ENCODE data around the gene HNMT.
"Not testable (repeated sequence)": the region's sequence is repeated elsewhere in the genome, so short reads cannot be mapped to it uniquely, and the experiment has no call there.

The HNMT gene

GRCh38 chr2:137977790-137978189 is 13.5 kb downstream of the HNMT start:
- DNase-seq, result no peak

DNA sequence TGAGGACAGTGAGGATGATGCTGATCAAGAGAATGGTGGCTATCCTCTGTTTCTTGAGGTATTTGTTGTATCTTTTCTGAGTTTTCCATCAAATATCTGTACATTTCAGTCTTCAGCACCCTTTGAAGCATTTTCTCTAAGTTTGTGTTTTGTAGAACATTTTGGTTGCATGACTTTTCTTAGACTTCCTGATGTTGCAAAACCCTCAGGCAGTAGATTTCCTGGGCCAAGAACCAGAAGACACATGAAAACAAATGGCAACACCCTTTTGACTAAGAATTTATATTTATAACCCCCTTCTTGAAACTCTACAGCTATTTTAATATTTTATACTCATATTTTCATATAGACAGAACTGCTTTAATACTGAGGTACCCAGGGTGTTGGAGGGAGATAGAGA is 16.2 kb downstream of the HNMT start:
- no peak for DNase-seq

DNA sequence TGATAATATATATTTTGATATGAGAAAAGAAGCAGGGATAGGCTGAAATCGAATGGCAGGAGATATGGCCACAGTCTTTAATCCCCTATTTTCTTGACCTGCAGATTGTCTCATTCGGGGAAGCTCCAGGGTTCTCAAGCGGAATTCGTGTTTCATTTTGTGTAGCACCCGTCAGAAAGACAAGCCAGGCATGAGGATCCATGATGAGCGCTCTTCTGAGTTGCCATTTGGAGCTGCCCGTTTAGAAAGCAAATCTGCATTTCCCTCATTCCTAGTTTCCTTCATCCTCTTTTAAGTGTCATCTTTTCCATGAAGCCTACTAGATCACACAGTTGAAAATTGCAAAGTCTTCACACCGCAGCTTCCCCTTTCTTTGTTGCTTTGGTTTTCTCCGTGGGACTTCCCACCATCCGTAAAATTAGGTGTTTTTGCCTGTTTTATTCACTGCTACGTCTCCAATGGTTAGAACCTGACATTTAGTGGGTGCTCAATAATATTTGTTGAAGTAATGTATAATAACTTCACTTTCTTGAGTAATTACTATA is 16.9 kb downstream of the HNMT start:
- no peak for DNase-seq

DNA sequence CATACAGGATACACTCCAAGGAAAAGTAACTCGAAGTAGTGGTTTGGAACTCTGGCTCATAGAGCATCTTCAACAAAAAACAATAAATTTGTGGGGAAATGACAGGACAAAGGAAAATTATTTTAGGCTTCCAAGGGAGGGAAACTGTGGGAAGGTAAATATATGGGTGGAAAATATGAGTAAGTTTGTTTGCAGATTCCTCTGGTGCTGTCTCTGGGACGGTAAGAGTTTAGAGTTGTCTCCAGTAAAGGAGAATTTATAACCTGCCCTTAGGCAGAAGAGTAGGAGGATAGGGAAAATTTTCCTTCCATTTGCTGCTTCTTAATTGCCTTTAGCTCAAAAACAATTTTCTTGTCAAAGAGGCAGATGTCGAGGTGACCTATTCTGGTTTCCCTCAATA is 19.3 kb downstream of the HNMT start:
- no peak for DNase-seq

- DNase-seq, result no peak
Measured at GRCh38 chr2:137986268-137986667, 22.0 kb downstream of the HNMT start.

GRCh38 chr2:137987011-137987410 is 22.7 kb downstream of the HNMT start:
- no peak for DNase-seq

DNA sequence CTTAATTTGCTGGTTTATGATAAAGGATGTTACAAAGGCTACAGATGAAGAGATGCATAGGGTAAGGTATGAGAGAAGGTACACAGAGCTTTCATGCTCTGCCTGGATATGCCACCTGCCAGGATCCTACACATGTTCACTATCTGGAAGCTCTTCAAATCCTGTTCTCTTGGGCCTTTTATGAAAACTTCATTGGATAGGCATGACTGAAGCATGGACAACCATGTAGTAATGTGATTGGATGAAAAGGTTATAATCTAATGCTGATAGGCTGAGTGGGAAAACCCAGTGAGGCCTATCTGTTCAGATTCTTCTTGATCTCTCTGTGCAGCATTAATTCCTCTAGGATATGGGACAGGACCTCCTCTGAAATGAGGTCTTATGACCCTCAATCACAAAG is 26.8 kb downstream of the HNMT start:
- DNase-seq, result no peak

- no peak for DNase-seq
Measured at GRCh38 chr2:137992039-137992646, 27.9 kb downstream of the HNMT start.

GRCh38 chr2:137993715-137994476 is 29.6 kb downstream of the HNMT start:
- DNase-seq, result not testable (repeated sequence)

GRCh38 chr2:137995368-137995767 is 31.1 kb downstream of the HNMT start:
- not testable (repeated sequence) for DNase-seq

DNA sequence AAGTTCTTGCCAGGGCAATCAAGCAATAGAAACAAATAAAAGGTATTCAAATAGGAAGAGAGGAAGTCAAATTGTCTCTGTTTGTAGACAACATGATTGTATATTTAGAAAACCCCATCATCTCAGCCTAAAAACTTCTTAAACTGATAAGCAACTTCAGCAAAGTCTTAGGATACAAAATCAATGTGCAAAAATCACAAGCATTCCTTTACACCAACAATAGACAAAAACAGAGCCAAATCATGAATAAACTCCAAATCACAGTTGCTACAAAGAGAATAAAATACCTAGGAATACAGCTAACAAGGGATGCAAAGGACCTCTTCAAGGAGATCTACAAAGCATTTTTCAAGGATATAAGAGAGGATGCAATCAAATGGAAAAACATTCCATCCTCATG is 31.9 kb downstream of the HNMT start:
- DNase-seq, result not testable (repeated sequence)

- no peak for DNase-seq
Measured at GRCh38 chr2:137997733-137998132, 33.5 kb downstream of the HNMT start.

DNA sequence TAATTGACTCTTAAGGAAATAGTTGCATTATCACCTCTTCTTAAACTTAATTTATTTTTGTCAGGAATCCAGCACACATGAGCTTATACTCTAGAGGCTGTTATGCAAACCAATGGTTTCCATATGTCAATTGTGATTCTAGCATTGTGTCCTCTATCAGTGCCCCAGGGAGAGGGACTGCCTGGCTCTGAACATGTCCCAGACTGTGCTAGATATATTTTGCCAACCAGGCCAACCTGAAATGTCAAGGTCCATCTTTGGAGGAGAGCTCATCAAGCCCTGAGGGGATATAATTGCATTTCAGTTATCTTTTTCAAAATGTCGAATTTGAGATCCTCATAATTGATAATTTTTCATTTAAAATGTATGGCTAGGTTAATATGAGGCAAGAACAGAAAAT is 34.2 kb downstream of the HNMT start:
- no peak for DNase-seq

- DNase-seq, result no peak
Measured at GRCh38 chr2:137999273-137999672, 35.0 kb downstream of the HNMT start.

DNA sequence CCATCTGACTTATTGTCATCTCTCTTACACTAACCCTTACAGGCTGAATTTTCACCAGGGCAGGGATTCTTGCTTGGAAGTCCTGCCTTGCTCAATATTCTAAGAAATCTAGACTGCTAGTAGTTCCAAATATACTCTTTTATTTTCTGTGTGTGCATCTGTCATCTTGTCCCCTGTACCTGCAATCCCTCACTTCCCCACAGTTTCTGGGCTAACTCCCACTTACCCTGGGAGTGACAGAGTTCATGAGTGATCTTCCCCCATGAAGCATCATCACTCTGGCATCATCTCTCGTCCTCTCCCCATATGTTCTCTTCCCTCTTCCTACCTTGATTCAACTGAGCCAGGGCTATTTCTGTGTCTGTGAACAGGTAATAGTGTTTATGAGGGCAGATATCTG is 35.7 kb downstream of the HNMT start:
- DNase-seq, result no peak

GRCh38 chr2:138000796-138001195 is 36.5 kb downstream of the HNMT start:
- DNase-seq, result no peak

DNA sequence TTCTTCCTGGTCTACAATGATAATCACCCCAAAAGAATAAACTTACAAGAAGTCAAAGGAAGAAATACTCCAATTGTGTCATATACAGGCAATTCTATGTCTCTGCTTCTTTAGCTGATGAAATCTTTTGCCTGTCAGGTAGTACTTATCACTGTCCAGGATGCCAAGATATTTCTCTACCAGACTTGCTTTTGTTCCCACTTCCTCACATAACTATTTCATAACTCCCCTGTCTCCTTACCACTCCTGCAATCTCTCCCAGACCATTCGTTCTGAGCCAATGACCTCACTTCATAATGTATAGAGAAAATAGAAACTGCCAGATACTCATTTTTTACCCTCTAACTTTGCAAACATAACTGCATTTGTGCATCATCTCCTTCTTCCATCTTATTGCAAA is 39.1 kb downstream of the HNMT start:
- no peak for DNase-seq

- no peak for DNase-seq
Measured at GRCh38 chr2:138007431-138007830, 43.2 kb downstream of the HNMT start.

DNA sequence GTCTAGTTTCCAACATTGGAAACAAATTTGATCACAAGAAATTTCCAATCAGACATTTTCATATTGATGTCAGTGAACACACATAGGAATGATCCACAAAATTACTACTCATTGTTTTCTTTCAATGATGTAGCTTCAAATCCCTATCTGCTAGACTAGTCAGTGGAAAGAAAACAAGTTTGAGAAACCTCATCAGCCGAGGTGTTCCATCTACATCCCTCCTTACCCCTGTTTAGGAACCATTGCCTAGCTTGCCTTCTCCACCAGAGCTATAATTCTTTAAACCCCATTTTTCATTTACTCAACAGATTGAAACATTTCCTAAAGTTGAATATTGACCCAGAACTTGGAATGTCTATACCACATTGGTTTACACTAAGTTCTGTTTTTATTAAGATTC is 45.3 kb downstream of the HNMT start:
- DNase-seq, result no peak

- no peak for DNase-seq
Measured at GRCh38 chr2:138010890-138011289, 46.6 kb downstream of the HNMT start.

- DNase-seq, result no peak
Measured at GRCh38 chr2:138012082-138012481, 47.8 kb downstream of the HNMT start.

- no peak for DNase-seq
Measured at GRCh38 chr2:138012968-138013367, 48.7 kb downstream of the HNMT start.

- no peak for DNase-seq
Measured at GRCh38 chr2:138013639-138014038, 49.4 kb downstream of the HNMT start.

DNA sequence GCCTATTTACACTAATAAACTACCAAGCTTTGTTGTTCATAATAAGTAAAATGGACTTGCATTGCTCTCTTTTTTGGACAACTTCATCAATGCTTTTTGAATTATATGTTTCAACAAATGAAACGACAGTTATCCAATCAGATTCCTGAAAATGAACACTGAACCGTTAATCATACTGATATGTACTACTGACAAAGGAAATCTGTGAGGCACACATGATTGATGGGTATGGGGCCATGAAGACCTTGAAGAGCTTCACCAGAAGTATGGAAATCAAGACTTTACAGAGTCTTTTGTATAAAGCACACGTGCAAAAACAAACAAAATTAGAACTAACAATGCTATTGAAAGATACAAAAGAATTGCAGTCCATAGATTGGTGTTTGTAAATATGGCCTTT is 51.2 kb downstream of the HNMT start:
- DNase-seq, result no peak

All from stimulated activated CD4-positive, alpha-beta T cell treated with anti-CD3 and anti-CD28 coated beads, Interleukin-4, amount 100 ng/mL, for 24 hours (primary cell).